Epithelial cell of proximal tubule (primary cell): ENCODE results near the gene DNAI4. TPM values are rescaled to one million over a fixed set of nuclear protein-coding genes. Genes with fewer than 3 reads are reported as not detected.
"Not testable (repeated sequence)": the region's sequence is repeated elsewhere in the genome, so short reads cannot be mapped to it uniquely, and the experiment has no call there.

Source experiments
- DNase-seq: peaks from one replicate; pipeline ENCODE4 v3.0.0-alpha.2; 2011; ENCODE audit warnings: low read depth
- H3K4me3 ChIP-seq: 2 replicates; pipeline ENCODE4 v1.5.1; 2011; ENCODE audit warnings: low read depth, mild to moderate bottlenecking, low read length
- CTCF ChIP-seq: conservative IDR thresholded peaks from 2 replicates; pipeline ENCODE4 v1.5.1; 2012; ENCODE audit warnings: low read depth, mild to moderate bottlenecking, low read length
- total RNA-seq: library from RNA; depleted of rRNA; stranded (reverse); fragments of >200 nt; gene quantifications from 2 replicates; pipeline ENCODE4 v1.2.3, GENCODE V29; 2015

The DNAI4 gene
- total RNA-seq, result 0.94 and 7.1 TPM in 2 replicates

GRCh38 chr1:66924756-66925557 is at the start of gene DNAI4, which contains the start of gene MIER1:
DNAI4 (minus strand) TSS chr1:66924856; CDS start chr1:66924831, 25 bp downstream.
MIER1 (plus strand) TSS chr1:66924990; CDS start chr1:66925029, 39 bp downstream.
- peak; percentile 7 for TF ChIP-seq CTCF
- H3K4me3 ChIP-seq, result peak within 1 kb of the TSS; percentile 90
- DNase-seq, result peak; percentile 76

GRCh38 chr1:66968574-66968973 is 43.9 kb upstream of the DNAI4 start:
- no peak for TF ChIP-seq CTCF

GRCh38 chr1:66966188-66966873 is 41.7 kb upstream of the DNAI4 start:
- DNase-seq, H3K4me3 ChIP-seq: not testable (repeated sequence)

More at GRCh38 chr1:66968574-66968973, 43.9 kb upstream of the DNAI4 start:
- H3K4me3 ChIP-seq, result no peak overlapping the region
- DNase-seq, result no peak

GRCh38 chr1:66957938-66958337 is 33.3 kb upstream of the DNAI4 start:
- H3K4me3 ChIP-seq, result no peak overlapping the region
- no peak for TF ChIP-seq CTCF
- DNase-seq, result no peak

- DNase-seq, result no peak
- H3K4me3 ChIP-seq, result no peak overlapping the region
- TF ChIP-seq CTCF, result no peak
These were observed 29.6 kb upstream of the DNAI4 start for GRCh38 chr1:66954208-66954607.

GRCh38 chr1:66951513-66951912 is 26.9 kb upstream of the DNAI4 start:
- no peak for DNase-seq
- no peak for TF ChIP-seq CTCF

GRCh38 chr1:66947267-66947666 is 22.6 kb upstream of the DNAI4 start:
- H3K4me3 ChIP-seq, result no peak overlapping the region
- TF ChIP-seq CTCF, result no peak
- DNase-seq, result no peak

More at GRCh38 chr1:66951513-66951912, 26.9 kb upstream of the DNAI4 start:
- no peak overlapping the region for H3K4me3 ChIP-seq
